Type B pancreatic cell (in vitro differentiated cells): ENCODE measurements around the gene PRDM8. TPM values are rescaled to one million over a fixed set of nuclear protein-coding genes. Genes with fewer than 3 reads are reported as not detected.

Experiments used
- DNase-seq: peaks from one replicate; pipeline ENCODE4 v3.0.0; 2021; ENCODE audit warnings: mixed read lengths; ENCODE audit not compliant: unreplicated experiment; ENCODE audit errors: extremely low spot score
- H3K27ac Mint-ChIP-seq: 2 replicates; pipeline ENCODE4 v1.8.0; 2021; ENCODE audit warnings: mild to moderate bottlenecking, mixed read lengths
- H3K27me3 Mint-ChIP-seq: 2 replicates; pipeline ENCODE4 v1.8.0; 2021; ENCODE audit warnings: mixed read lengths
- H3K36me3 Mint-ChIP-seq: 2 replicates; pipeline ENCODE4 v1.8.0; 2021; ENCODE audit warnings: mixed read lengths
- H3K4me1 Mint-ChIP-seq: one replicate; pipeline ENCODE4 v1.8.0; 2021; ENCODE audit warnings: mixed read lengths; ENCODE audit not compliant: unreplicated experiment
- H3K4me3 Mint-ChIP-seq: 2 replicates; pipeline ENCODE4 v1.8.0; 2021; ENCODE audit warnings: mild to moderate bottlenecking, mixed read lengths
- H3K9me3 Mint-ChIP-seq: 2 replicates; pipeline ENCODE4 v1.8.0; 2021; ENCODE audit warnings: mixed read lengths
- long read RNA-seq: library from polyadenylated mRNA; unstranded; transcript quantifications from one replicate; pipeline ENCODE4 v2.0.0, GENCODE V29; 2020
- total RNA-seq: library from RNA; stranded (reverse); gene quantifications from 2 replicates; pipeline ENCODE4 v1.2.1, GENCODE V29; 2021; ENCODE audit warnings: low replicate concordance
- TF ChIP-seq, protein P1 (sequence below): fragments of 200-600 bp; sonication (generic); conservative IDR thresholded peaks from 2 replicates; pipeline ENCODE4 v1.5.0; 2021; ENCODE audit warnings: antibody characterized with exemption, mild to moderate bottlenecking

PRDM8 gene
- 1.5 and 6.2 TPM in 2 replicates for total RNA-seq
- long read RNA-seq: 0 reads

- H3K27ac Mint-ChIP-seq: peak within 1 kb of the TSS; percentile 17
- H3K4me3 Mint-ChIP-seq: peak within 1 kb of the TSS; percentile 81
- H3K9me3 Mint-ChIP-seq: no peaks in the 10 kb centered on the region
- DNase-seq: no peak
- TF ChIP-seq, protein P1, sequence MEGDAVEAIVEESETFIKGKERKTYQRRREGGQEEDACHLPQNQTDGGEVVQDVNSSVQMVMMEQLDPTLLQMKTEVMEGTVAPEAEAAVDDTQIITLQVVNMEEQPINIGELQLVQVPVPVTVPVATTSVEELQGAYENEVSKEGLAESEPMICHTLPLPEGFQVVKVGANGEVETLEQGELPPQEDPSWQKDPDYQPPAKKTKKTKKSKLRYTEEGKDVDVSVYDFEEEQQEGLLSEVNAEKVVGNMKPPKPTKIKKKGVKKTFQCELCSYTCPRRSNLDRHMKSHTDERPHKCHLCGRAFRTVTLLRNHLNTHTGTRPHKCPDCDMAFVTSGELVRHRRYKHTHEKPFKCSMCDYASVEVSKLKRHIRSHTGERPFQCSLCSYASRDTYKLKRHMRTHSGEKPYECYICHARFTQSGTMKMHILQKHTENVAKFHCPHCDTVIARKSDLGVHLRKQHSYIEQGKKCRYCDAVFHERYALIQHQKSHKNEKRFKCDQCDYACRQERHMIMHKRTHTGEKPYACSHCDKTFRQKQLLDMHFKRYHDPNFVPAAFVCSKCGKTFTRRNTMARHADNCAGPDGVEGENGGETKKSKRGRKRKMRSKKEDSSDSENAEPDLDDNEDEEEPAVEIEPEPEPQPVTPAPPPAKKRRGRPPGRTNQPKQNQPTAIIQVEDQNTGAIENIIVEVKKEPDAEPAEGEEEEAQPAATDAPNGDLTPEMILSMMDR: no peak
- no peaks in the 10 kb centered on the region for H3K36me3 Mint-ChIP-seq
- peaks cover 97% of the 10 kb centered on the region for H3K27me3 Mint-ChIP-seq
- peaks cover 20% of the 10 kb centered on the region for H3K4me1 Mint-ChIP-seq
Measured at GRCh38 chr4:80196922-80197573, at the start of gene PRDM8. TSS of gene PRDM8 (plus strand) at chr4:80197503. CDS start at chr4:80200081, 2,578 bp downstream.

DNA sequence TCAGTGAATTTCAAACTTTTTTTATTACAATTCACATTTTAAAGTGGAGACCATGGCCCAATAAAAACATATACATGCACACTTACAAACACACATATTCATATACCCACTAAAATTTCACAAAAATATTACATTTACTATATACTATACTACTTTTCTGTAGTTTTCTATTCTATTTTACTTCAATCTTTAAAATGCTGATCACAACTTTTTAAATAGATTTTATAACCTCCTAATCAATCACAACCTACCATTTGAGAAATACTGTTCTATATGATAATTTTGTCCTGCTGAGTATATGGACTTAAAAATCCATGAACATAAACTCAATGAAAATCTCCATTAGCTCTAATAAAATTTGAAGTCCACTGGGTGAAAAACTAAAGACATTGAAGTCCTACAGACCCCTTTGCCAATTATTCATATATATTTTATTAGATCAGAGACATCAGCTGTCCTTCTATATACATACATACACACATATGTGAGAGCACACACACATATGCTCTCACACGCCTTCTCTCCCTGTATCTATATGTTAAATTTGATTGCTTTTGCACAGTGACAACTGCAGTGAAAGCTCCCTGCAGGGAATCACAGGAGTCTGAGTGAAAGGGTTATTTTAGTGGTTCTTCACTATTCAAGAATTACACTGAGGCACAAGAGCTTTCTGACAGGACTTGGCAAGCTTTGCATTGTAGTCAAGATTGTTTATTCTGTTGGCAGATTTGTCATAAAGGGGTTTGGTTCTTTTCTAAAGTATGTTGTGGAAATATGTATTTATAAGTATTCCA, 46.7 kb upstream of the PRDM8 start:
- TF ChIP-seq, protein P1: no peak
- no peak overlapping the region for H3K27ac Mint-ChIP-seq
- no peak for DNase-seq
- peaks cover 5% of the 10 kb centered on the region for H3K4me1 Mint-ChIP-seq
- no peaks in the 10 kb centered on the region for H3K9me3 Mint-ChIP-seq
- H3K36me3 Mint-ChIP-seq: no peaks in the 10 kb centered on the region
- H3K27me3 Mint-ChIP-seq: peaks cover 9% of the 10 kb centered on the region
- no peak overlapping the region for H3K4me3 Mint-ChIP-seq

GRCh38 chr4:80151981-80152380, 45.3 kb upstream of the PRDM8 start:
- H3K27me3 Mint-ChIP-seq: peaks cover 9% of the 10 kb centered on the region
- DNase-seq: no peak
- H3K27ac Mint-ChIP-seq: no peak overlapping the region
- H3K4me3 Mint-ChIP-seq: no peak overlapping the region
- H3K36me3 Mint-ChIP-seq: no peaks in the 10 kb centered on the region
- TF ChIP-seq, protein P1: no peak
- H3K4me1 Mint-ChIP-seq: peaks cover 5% of the 10 kb centered on the region
- H3K9me3 Mint-ChIP-seq: no peaks in the 10 kb centered on the region

GRCh38 chr4:80153874-80154544, 43.3 kb upstream of the PRDM8 start:
- peaks cover 14% of the 10 kb centered on the region for H3K27me3 Mint-ChIP-seq
- H3K4me1 Mint-ChIP-seq: peaks cover 5% of the 10 kb centered on the region
- no peaks in the 10 kb centered on the region for H3K9me3 Mint-ChIP-seq
- TF ChIP-seq, protein P1: no peak
- H3K36me3 Mint-ChIP-seq: no peaks in the 10 kb centered on the region
- H3K4me3 Mint-ChIP-seq: no peak overlapping the region
- no peak for DNase-seq
- H3K27ac Mint-ChIP-seq: no peak overlapping the region

DNA sequence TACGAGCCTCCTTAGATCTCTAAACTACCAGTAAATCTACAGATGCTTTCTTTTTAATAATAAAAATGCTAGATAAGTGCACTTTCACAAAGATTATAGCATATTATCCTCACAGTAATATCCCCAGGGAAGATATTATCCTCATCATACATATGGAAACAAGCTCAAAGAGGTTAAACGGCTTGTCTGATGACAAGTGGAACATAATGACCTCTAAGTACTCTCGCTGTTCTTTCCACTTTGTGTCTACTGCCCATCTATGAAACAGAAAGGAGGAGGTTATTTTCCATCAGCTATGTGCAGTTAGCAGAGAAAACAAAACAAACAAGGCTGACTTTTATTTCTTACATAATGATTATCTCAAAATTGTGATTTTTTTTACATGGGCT, 42.8 kb upstream of the PRDM8 start:
- DNase-seq: no peak
- TF ChIP-seq, protein P1: no peak
- Mint-ChIP-seq H3K27me3 (peaks cover 14% of the 10 kb centered on the region), H3K9me3 (no peaks in the 10 kb centered on the region), H3K4me1 (peaks cover 5% of the 10 kb centered on the region), H3K27ac (no peak overlapping the region), H3K36me3 (no peaks in the 10 kb centered on the region), H3K4me3 (no peak overlapping the region)
